ENCODE results near the gene BRAF. TPM values are rescaled to one million over a fixed set of nuclear protein-coding genes. Genes with fewer than 3 reads are reported as not detected.
"Not testable (repeated sequence)": the region's sequence is repeated elsewhere in the genome, so short reads cannot be mapped to it uniquely, and the experiment has no call there.

Gene BRAF
- total RNA-seq, 2 experiments from 2014 or later: 26.7 to 28.5 TPM

GRCh38 chr7:140684066-140684950 is 240.4 kb downstream of the BRAF start:
- no peak overlapping the region for H3K27ac Mint-ChIP-seq
- CTCF ChIA-PET: interaction anchor here (1.5 kb wide), 1 partner anchor 32 kb away, joined by 4 read pairs; no protein-coding TSS in a partner anchor
- H3K4me1 Mint-ChIP-seq (ENCODE audit: low read depth): no peaks in the 10 kb centered on the region
- DNase-seq: no peak
- POLR2A ChIA-PET: no interaction called here
- ATAC-seq: no peak
- H3K9me3 Mint-ChIP-seq (ENCODE audit: insufficient read depth): no peaks in the 10 kb centered on the region
- H3K36me3 Mint-ChIP-seq (ENCODE audit: low read depth): peaks cover 42% of the 10 kb centered on the region
- H3K27me3 Mint-ChIP-seq (ENCODE audit: low read depth): no peaks in the 10 kb centered on the region
- H3K4me3 Mint-ChIP-seq: no peak overlapping the region

GRCh38 chr7:140683657-140684056 is 241.1 kb downstream of the BRAF start:
- DNase-seq: no peak
- Mint-ChIP-seq H3K36me3 (ENCODE audit: low read depth) (peaks cover 46% of the 10 kb centered on the region), H3K9me3 (ENCODE audit: insufficient read depth) (no peaks in the 10 kb centered on the region), H3K4me3 (no peak overlapping the region), H3K27ac (no peak overlapping the region), H3K4me1 (ENCODE audit: low read depth) (no peaks in the 10 kb centered on the region), H3K27me3 (ENCODE audit: low read depth) (no peaks in the 10 kb centered on the region)
- POLR2A ChIA-PET: no interaction called here
- no peak for ATAC-seq
- CTCF ChIA-PET: no interaction called here

DNA sequence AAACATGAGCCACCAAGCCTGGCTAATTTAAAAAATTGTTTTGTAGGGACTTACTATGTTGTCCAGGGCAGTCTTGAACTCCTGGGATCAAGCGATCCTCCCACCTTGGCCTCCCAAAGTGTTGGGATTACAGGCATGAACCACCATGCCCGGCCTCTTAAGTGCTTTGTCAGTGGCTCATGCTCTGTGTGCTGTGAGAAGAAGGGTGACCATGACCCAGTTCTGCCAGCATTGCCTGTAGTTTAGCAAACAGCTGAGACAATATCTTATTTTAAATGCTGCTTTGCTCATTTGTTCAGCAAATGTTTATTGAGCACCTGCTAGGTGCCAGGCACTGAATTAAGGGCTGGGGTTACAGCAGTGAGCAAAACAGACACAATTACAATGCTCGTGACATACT is 243.0 kb downstream of the BRAF start:
- ATAC-seq: no peak
- Mint-ChIP-seq H3K4me3 (no peak overlapping the region), H3K4me1 (ENCODE audit: low read depth) (no peaks in the 10 kb centered on the region), H3K27me3 (ENCODE audit: low read depth) (no peaks in the 10 kb centered on the region), H3K36me3 (ENCODE audit: low read depth) (peaks cover 48% of the 10 kb centered on the region), H3K9me3 (ENCODE audit: insufficient read depth) (no peaks in the 10 kb centered on the region), H3K27ac (no peak overlapping the region)
- CTCF ChIA-PET: no interaction called here
- POLR2A ChIA-PET: no interaction called here
- DNase-seq: no peak

GRCh38 chr7:140680886-140681285 is 243.8 kb downstream of the BRAF start:
- Mint-ChIP-seq H3K9me3 (ENCODE audit: insufficient read depth) (no peaks in the 10 kb centered on the region), H3K4me1 (ENCODE audit: low read depth) (peaks cover 3% of the 10 kb centered on the region), H3K36me3 (ENCODE audit: low read depth) (peaks cover 47% of the 10 kb centered on the region), H3K27me3 (ENCODE audit: low read depth) (no peaks in the 10 kb centered on the region), H3K27ac (no peak overlapping the region), H3K4me3 (no peak overlapping the region)
- POLR2A ChIA-PET: no interaction called here
- ATAC-seq: no peak
- DNase-seq: no peak
- CTCF ChIA-PET: no interaction called here

DNA sequence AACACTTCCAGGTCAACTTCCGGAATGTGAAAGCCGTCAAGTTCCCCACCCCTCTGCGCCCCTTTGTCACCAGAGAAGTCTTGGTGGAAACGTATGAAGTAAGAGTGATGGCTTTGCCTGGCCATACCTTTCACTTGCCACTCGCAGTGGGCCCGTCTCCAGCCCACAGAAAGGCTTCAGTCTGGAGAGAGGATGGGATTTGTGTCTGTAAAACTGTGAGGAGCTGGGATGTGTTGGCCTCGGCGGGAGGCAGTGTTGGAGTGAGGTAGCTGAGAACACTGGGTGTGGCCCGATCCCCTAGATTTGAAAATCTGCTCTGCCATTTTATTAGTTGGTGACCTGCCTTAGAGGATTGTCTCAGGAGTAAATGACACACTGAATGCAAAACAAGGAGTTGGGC is 245.5 kb downstream of the BRAF start:
- Mint-ChIP-seq H3K27ac (no peak overlapping the region), H3K36me3 (ENCODE audit: low read depth) (peaks cover 43% of the 10 kb centered on the region), H3K27me3 (ENCODE audit: low read depth) (no peaks in the 10 kb centered on the region), H3K4me3 (no peak overlapping the region), H3K4me1 (ENCODE audit: low read depth) (peaks cover 18% of the 10 kb centered on the region), H3K9me3 (ENCODE audit: insufficient read depth) (no peaks in the 10 kb centered on the region)
- DNase-seq: no peak
- POLR2A ChIA-PET: no interaction called here
- no peak for ATAC-seq
- CTCF ChIA-PET: interaction anchor here (1.5 to 2.1 kb wide), 2 partner anchors 10 to 44 kb away, joined by 3 to 6 read pairs; no protein-coding TSS in a partner anchor

DNA sequence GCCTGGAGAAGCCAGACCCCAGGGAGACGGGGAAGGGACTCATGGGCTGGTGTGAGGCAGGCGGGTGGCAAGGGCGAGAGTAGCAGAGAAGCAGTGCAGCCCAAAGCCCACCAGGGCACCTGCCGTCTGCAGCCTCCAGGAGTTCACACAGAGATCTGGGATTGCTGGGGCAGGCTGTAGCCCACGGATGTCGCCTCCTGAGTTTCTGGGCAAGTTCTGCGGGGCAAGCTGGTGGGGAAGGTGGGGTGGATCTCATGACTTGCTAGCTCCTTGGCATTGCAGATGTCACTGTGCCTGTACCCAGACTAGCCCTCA is 246.0 kb downstream of the BRAF start:
- Mint-ChIP-seq H3K9me3 (ENCODE audit: insufficient read depth) (no peaks in the 10 kb centered on the region), H3K4me1 (ENCODE audit: low read depth) (peaks cover 23% of the 10 kb centered on the region), H3K4me3 (no peak overlapping the region), H3K36me3 (ENCODE audit: low read depth) (peaks cover 39% of the 10 kb centered on the region), H3K27ac (no peak overlapping the region), H3K27me3 (ENCODE audit: low read depth) (no peaks in the 10 kb centered on the region)
- ATAC-seq (no peak), DNase-seq (no peak)
- CTCF ChIA-PET: interaction anchor here (1.5 to 2.1 kb wide), 2 partner anchors 10 to 45 kb away, joined by 3 to 6 read pairs; no protein-coding TSS in a partner anchor
- POLR2A ChIA-PET: no interaction called here

- peaks cover 39% of the 10 kb centered on the region for H3K36me3 Mint-ChIP-seq (ENCODE audit: low read depth)
- ChIA-PET CTCF (interaction anchor here (1.5 to 2.1 kb wide), 2 partner anchors 9 to 45 kb away, joined by 3 to 6 read pairs; no protein-coding TSS in a partner anchor), POLR2A (no interaction called here)
Observed at GRCh38 chr7:140678081-140678815, 246.5 kb downstream of the BRAF start.

DNA sequence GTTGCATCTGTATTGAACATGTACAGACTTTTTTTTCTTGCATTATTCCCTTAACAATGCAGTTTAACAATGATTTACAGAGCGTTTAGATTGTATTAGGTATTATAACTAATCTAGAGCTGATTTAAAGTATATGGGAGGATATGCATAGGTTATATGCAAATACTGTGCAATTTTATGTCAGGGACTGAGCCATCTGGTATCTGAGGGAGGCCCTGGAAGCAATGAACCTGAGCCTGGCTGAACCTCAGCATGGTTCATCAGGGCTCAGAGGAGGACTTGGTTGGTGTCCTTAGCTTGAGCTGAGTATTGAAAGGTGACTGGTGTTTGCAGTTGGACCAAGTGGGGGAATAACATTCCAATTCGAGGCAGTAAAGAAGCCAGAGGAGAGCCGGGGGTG is 247.2 kb downstream of the BRAF start:
- peaks cover 39% of the 10 kb centered on the region for H3K36me3 Mint-ChIP-seq (ENCODE audit: low read depth)
- H3K27me3 Mint-ChIP-seq (ENCODE audit: low read depth): no peaks in the 10 kb centered on the region
- peaks cover 26% of the 10 kb centered on the region for H3K4me1 Mint-ChIP-seq (ENCODE audit: low read depth)
- no peak for ATAC-seq
- ChIA-PET CTCF (no interaction called here), POLR2A (no interaction called here)
- H3K27ac Mint-ChIP-seq: no peak overlapping the region
- H3K4me3 Mint-ChIP-seq: no peak overlapping the region
- no peaks in the 10 kb centered on the region for H3K9me3 Mint-ChIP-seq (ENCODE audit: insufficient read depth)
- DNase-seq: no peak

More at GRCh38 chr7:140678081-140678815, 246.5 kb downstream of the BRAF start:
- H3K27me3 Mint-ChIP-seq (ENCODE audit: low read depth): no peaks in the 10 kb centered on the region
- H3K4me3 Mint-ChIP-seq: no peak overlapping the region
- H3K9me3 Mint-ChIP-seq (ENCODE audit: insufficient read depth): no peaks in the 10 kb centered on the region
- H3K4me1 Mint-ChIP-seq (ENCODE audit: low read depth): peaks cover 26% of the 10 kb centered on the region
- no peak overlapping the region for H3K27ac Mint-ChIP-seq
- DNase-seq (no peak), ATAC-seq (no peak)

DNA sequence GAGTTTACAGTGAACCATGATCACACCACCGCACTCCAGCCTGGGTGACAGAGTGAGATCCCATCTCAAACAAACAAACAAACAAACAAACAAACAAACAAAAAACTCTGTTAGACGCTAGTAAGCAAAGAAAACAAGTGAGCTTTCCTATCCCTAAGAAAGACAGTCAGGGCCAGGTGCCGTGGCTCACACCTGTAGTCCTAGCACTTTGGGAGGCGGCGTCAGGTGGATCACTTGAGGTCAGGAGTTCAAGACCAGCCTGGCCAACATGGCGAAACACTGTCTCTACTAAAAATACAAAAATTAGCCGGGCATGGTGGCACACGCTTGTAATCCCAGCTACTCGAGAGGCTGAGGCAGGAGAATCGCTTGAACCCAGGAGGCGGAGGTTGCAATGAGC is 247.8 kb downstream of the BRAF start:
- peaks cover 35% of the 10 kb centered on the region for H3K36me3 Mint-ChIP-seq (ENCODE audit: low read depth)
- H3K27ac Mint-ChIP-seq; POLR2A ChIA-PET; DNase-seq; ATAC-seq; H3K9me3 Mint-ChIP-seq (ENCODE audit: insufficient read depth); H3K4me3 Mint-ChIP-seq; H3K27me3 Mint-ChIP-seq (ENCODE audit: low read depth): not testable (repeated sequence)
- CTCF ChIA-PET: interaction anchor here (0.7 to 1.5 kb wide), 2 partner anchors 9 to 50 kb away, joined by 3 to 4 read pairs; no protein-coding TSS in a partner anchor
- H3K4me1 Mint-ChIP-seq (ENCODE audit: low read depth): peaks cover 32% of the 10 kb centered on the region

- DNase-seq: no peak
- Mint-ChIP-seq H3K36me3 (ENCODE audit: low read depth) (peaks cover 34% of the 10 kb centered on the region), H3K27ac (no peak overlapping the region), H3K4me1 (ENCODE audit: low read depth) (peaks cover 37% of the 10 kb centered on the region), H3K27me3 (ENCODE audit: low read depth) (no peaks in the 10 kb centered on the region), H3K9me3 (ENCODE audit: insufficient read depth) (no peaks in the 10 kb centered on the region), H3K4me3 (no peak overlapping the region)
- CTCF ChIA-PET: interaction anchor here (0.7 to 2.9 kb wide), 3 partner anchors 10 to 338 kb away, joined by 3 to 12 read pairs (median 4); partner anchors contain the start of gene MRPS33
- POLR2A ChIA-PET: no interaction called here
- no peak for ATAC-seq
Observed at GRCh38 chr7:140676306-140676705, 248.4 kb downstream of the BRAF start.

GRCh38 chr7:140675726-140676125 is 249.0 kb downstream of the BRAF start:
- H3K36me3 Mint-ChIP-seq (ENCODE audit: low read depth): peaks cover 30% of the 10 kb centered on the region
- H3K27me3 Mint-ChIP-seq (ENCODE audit: low read depth): no peaks in the 10 kb centered on the region
- H3K4me3 Mint-ChIP-seq: no peak overlapping the region
- peaks cover 41% of the 10 kb centered on the region for H3K4me1 Mint-ChIP-seq (ENCODE audit: low read depth)
- no peak overlapping the region for H3K27ac Mint-ChIP-seq
- H3K9me3 Mint-ChIP-seq (ENCODE audit: insufficient read depth): no peaks in the 10 kb centered on the region
- DNase-seq (no peak), ATAC-seq (no peak)
- ChIA-PET CTCF (interaction anchor here (0.6 to 2.9 kb wide), 9 partner anchors 18 to 339 kb away, joined by 3 to 12 read pairs (median 4); partner anchors contain the start of gene MRPS33), POLR2A (interaction anchor here (1.4 to 1.5 kb wide), 2 partner anchors 19 to 20 kb away, joined by 3 to 6 read pairs; partner anchors contain the start of gene NDUFB2)

Measured in activated CD8-positive, alpha-beta T cell treated with anti-CD3 and anti-CD28 coated beads, Interleukin-2, amount 10 ng/mL, durations not matched to agents 7 days and 5 days (primary cell).